Activated CD8-positive, alpha-beta T cell treated with anti-CD3 and anti-CD28 coated beads for 36 hours (primary cell): ENCODE data around the gene IL18R1. TPM values are rescaled to one million over a fixed set of nuclear protein-coding genes. Genes with fewer than 3 reads are reported as not detected.

Source experiments
- ATAC-seq: fragments of 200-7000 bp; cut with Tn5 transposase; one replicate; pipeline ENCODE4 v1.10.0; 2021; ENCODE audit warnings: mild to moderate bottlenecking, moderate library complexity
- CTCF ChIA-PET: fragments of 350-600 bp; sonication (Branson Sonifier 250); formaldehyde crosslinking; loops from one replicate; lab custom pipeline; 2021; ENCODE audit warnings: antibody characterized with exemption; lab: Charles Lee
- POLR2A ChIA-PET: fragments of 350-600 bp; sonication (Branson Sonifier 250); formaldehyde crosslinking; loops from one replicate; lab custom pipeline; 2021; ENCODE audit warnings: antibody characterized with exemption; lab: Charles Lee
- DNase-seq: peaks from one replicate; pipeline ENCODE4 v3.0.0-alpha.2; 2020
- H3K27ac Mint-ChIP-seq: one replicate; pipeline ENCODE4 v1.8.0; 2021; ENCODE audit warnings: mild to moderate bottlenecking, mixed read lengths
- H3K27me3 Mint-ChIP-seq: one replicate; pipeline ENCODE4 v1.8.0; 2021; ENCODE audit warnings: mixed read lengths
- H3K36me3 Mint-ChIP-seq: one replicate; pipeline ENCODE4 v1.8.0; 2021; ENCODE audit warnings: low read depth, mixed read lengths
- H3K4me1 Mint-ChIP-seq: one replicate; pipeline ENCODE4 v1.8.0; 2021; ENCODE audit warnings: low read depth, mixed read lengths
- H3K4me3 Mint-ChIP-seq: one replicate; pipeline ENCODE4 v1.8.0; 2021; ENCODE audit warnings: mild to moderate bottlenecking, moderate library complexity, mixed read lengths
- H3K9me3 Mint-ChIP-seq: one replicate; pipeline ENCODE4 v1.8.0; 2021; ENCODE audit warnings: mixed read lengths
- CTCF ChIP-seq: fragments of 200-600 bp; IDR thresholded peaks from one replicate; pipeline ENCODE4 v1.8.0; 2022; ENCODE audit warnings: antibody characterized with exemption, mild to moderate bottlenecking
- intact Hi-C: fragments of 100-400 bp; cut with micrococcal nuclease; formaldehyde crosslinking; loops from one replicate; pipeline ENCODE4 v1.10.0; 2022
- total RNA-seq, 2 experiments: library from RNA; stranded (reverse); gene quantifications; one replicate each; pipeline ENCODE4 v1.2.3, GENCODE V29; 2021

The IL18R1 gene
- total RNA-seq, 2 experiments from 2014 or later: 15.0 to 15.8 TPM

- H3K27me3 Mint-ChIP-seq: no peaks in the 10 kb centered on the region
- H3K27ac Mint-ChIP-seq: no peak overlapping the region
- intact Hi-C loops: no loop called here
Observed at GRCh38 chr2:102401456-102401855, 45.9 kb downstream of the IL18R1 start.

GRCh38 chr2:102401865-102402264, 46.3 kb downstream of the IL18R1 start:
- POLR2A ChIA-PET: no interaction called here
- no peak for ATAC-seq
- Mint-ChIP-seq H3K4me1 (peaks cover 24% of the 10 kb centered on the region), H3K27me3 (no peaks in the 10 kb centered on the region), H3K36me3 (no peaks in the 10 kb centered on the region), H3K9me3 (no peaks in the 10 kb centered on the region), H3K4me3 (no peak overlapping the region), H3K27ac (no peak overlapping the region)
- intact Hi-C loops: no loop called here
- TF ChIP-seq CTCF: no peak
- CTCF ChIA-PET: no interaction called here
- DNase-seq: no peak

More at GRCh38 chr2:102401456-102401855, 45.9 kb downstream of the IL18R1 start:
- ChIA-PET POLR2A (no interaction called here), CTCF (no interaction called here)
- TF ChIP-seq CTCF: no peak
- peaks cover 24% of the 10 kb centered on the region for H3K4me1 Mint-ChIP-seq
- no peak overlapping the region for H3K4me3 Mint-ChIP-seq
- no peaks in the 10 kb centered on the region for H3K36me3 Mint-ChIP-seq
- H3K9me3 Mint-ChIP-seq: no peaks in the 10 kb centered on the region
- ATAC-seq (no peak), DNase-seq (no peak)

GRCh38 chr2:102410952-102411351, 55.4 kb downstream of the IL18R1 start:
- no peak for TF ChIP-seq CTCF
- Mint-ChIP-seq H3K27me3 (no peaks in the 10 kb centered on the region), H3K4me1 (peaks cover 6% of the 10 kb centered on the region), H3K27ac (no peak overlapping the region), H3K4me3 (no peak overlapping the region), H3K36me3 (peaks cover 8% of the 10 kb centered on the region), H3K9me3 (peaks cover 9% of the 10 kb centered on the region)
- ATAC-seq (no peak), DNase-seq (no peak)
- intact Hi-C loops: no loop called here
- POLR2A ChIA-PET: no interaction called here
- CTCF ChIA-PET: interaction anchor here (1.1 to 3.7 kb wide), 2 partner anchors 33 to 35 kb away, joined by 3 to 14 read pairs; no protein-coding TSS in a partner anchor

GRCh38 chr2:102412199-102412598, 56.6 kb downstream of the IL18R1 start:
- no peak overlapping the region for H3K27ac Mint-ChIP-seq
- ChIA-PET CTCF (interaction anchor here (0.8 to 1.2 kb wide), 3 partner anchors 18 to 36 kb away, joined by 3 read pairs; no protein-coding TSS in a partner anchor), POLR2A (no interaction called here)
- intact Hi-C loops: no loop called here
- H3K4me1 Mint-ChIP-seq: peaks cover 15% of the 10 kb centered on the region
- DNase-seq (no peak), ATAC-seq (no peak)
- peaks cover 16% of the 10 kb centered on the region for H3K36me3 Mint-ChIP-seq
- TF ChIP-seq CTCF: no peak
- peaks cover 14% of the 10 kb centered on the region for H3K9me3 Mint-ChIP-seq
- no peak overlapping the region for H3K4me3 Mint-ChIP-seq
- no peaks in the 10 kb centered on the region for H3K27me3 Mint-ChIP-seq

GRCh38 chr2:102417946-102418345, 62.4 kb downstream of the IL18R1 start:
- intact Hi-C loops: loop anchor here (1.0 kb wide), 1 partner anchor 51 kb away; no protein-coding TSS in a partner anchor
- ATAC-seq: peak; percentile 82
- peak overlapping the region; percentile 41 for H3K4me3 Mint-ChIP-seq
- ChIA-PET CTCF (interaction anchor here (0.9 to 3.0 kb wide), 6 partner anchors 12 to 534 kb away, joined by 3 to 14 read pairs (median 3); no protein-coding TSS in a partner anchor), POLR2A (no interaction called here)
- H3K9me3 Mint-ChIP-seq: peaks cover 10% of the 10 kb centered on the region
- peaks cover 20% of the 10 kb centered on the region for H3K36me3 Mint-ChIP-seq
- peaks cover 54% of the 10 kb centered on the region for H3K4me1 Mint-ChIP-seq
- DNase-seq: peak; percentile 50
- no peaks in the 10 kb centered on the region for H3K27me3 Mint-ChIP-seq
- no peak for TF ChIP-seq CTCF
- peak overlapping the region; percentile 98 for H3K27ac Mint-ChIP-seq
